VCaP (cell line): ENCODE results near the gene CBR4.

Experiments
- H3K27ac ChIP-seq: fragments of 450-650 bp; 2 replicates; pipeline ENCODE4 v1.5.1; 2017
- CTCF ChIP-seq: fragments of 450-650 bp; conservative IDR thresholded peaks from 2 replicates; pipeline ENCODE4 v1.5.1; 2017; ENCODE audit warnings: mild to moderate bottlenecking, moderate library complexity

Gene CBR4

GRCh38 chr4:169018406-169018805 lies 8.4 kb upstream of the CBR4 start:
- TF ChIP-seq CTCF: no peak
- peak overlapping the region; percentile 98 for H3K27ac ChIP-seq

GRCh38 chr4:169017971-169018370 lies 7.9 kb upstream of the CBR4 start:
- H3K27ac ChIP-seq: peak overlapping the region; percentile 98
- TF ChIP-seq CTCF: no peak

- H3K27ac ChIP-seq: peak overlapping the region; percentile 98
These were observed 5.2 kb upstream of the CBR4 start for GRCh38 chr4:169015186-169015623.

GRCh38 chr4:169014586-169014985 lies 4.5 kb upstream of the CBR4 start:
- TF ChIP-seq CTCF: no peak
- peak overlapping the region; percentile 98 for H3K27ac ChIP-seq

More at GRCh38 chr4:169015186-169015623, 5.2 kb upstream of the CBR4 start:
- no peak for TF ChIP-seq CTCF

- no peak for TF ChIP-seq CTCF
- H3K27ac ChIP-seq: peak overlapping the region; percentile 98
These were observed 3.3 kb upstream of the CBR4 start for GRCh38 chr4:169013396-169013795.

GRCh38 chr4:169012049-169012448 lies 2.0 kb upstream of the CBR4 start:
- H3K27ac ChIP-seq: peak overlapping the region; percentile 98
- TF ChIP-seq CTCF: no peak

GRCh38 chr4:169009286-169010124 lies 550 bp downstream of the CBR4 start:
- peak overlapping the region; percentile 98 for H3K27ac ChIP-seq
- TF ChIP-seq CTCF: peak; percentile 48
